Activated CD8-positive, alpha-beta memory T cell treated with anti-CD3 and anti-CD28 coated beads for 36 hours (primary cell): Measurements from ENCODE around the gene BLMH. TPM values are rescaled to one million over a fixed set of nuclear protein-coding genes. Genes with fewer than 3 reads are reported as not detected.

Experiments used
- CTCF ChIA-PET: fragments of 350-600 bp; sonication (Branson Sonifier 250); formaldehyde crosslinking; loops from one replicate; lab custom pipeline; 2021; ENCODE audit warnings: antibody characterized with exemption; lab: Charles Lee
- POLR2A ChIA-PET: fragments of 350-600 bp; sonication (Branson Sonifier 250); formaldehyde crosslinking; loops from one replicate; lab custom pipeline; 2021; ENCODE audit warnings: antibody characterized with exemption; lab: Charles Lee
- total RNA-seq, 2 experiments: library from RNA; stranded (reverse); gene quantifications; one replicate each; pipeline ENCODE4 v1.2.3, GENCODE V29; 2021

BLMH gene, protein sequence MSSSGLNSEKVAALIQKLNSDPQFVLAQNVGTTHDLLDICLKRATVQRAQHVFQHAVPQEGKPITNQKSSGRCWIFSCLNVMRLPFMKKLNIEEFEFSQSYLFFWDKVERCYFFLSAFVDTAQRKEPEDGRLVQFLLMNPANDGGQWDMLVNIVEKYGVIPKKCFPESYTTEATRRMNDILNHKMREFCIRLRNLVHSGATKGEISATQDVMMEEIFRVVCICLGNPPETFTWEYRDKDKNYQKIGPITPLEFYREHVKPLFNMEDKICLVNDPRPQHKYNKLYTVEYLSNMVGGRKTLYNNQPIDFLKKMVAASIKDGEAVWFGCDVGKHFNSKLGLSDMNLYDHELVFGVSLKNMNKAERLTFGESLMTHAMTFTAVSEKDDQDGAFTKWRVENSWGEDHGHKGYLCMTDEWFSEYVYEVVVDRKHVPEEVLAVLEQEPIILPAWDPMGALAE
- total RNA-seq, result 10 to 100 TPM; 75.6 to 75.7 TPM

DNA sequence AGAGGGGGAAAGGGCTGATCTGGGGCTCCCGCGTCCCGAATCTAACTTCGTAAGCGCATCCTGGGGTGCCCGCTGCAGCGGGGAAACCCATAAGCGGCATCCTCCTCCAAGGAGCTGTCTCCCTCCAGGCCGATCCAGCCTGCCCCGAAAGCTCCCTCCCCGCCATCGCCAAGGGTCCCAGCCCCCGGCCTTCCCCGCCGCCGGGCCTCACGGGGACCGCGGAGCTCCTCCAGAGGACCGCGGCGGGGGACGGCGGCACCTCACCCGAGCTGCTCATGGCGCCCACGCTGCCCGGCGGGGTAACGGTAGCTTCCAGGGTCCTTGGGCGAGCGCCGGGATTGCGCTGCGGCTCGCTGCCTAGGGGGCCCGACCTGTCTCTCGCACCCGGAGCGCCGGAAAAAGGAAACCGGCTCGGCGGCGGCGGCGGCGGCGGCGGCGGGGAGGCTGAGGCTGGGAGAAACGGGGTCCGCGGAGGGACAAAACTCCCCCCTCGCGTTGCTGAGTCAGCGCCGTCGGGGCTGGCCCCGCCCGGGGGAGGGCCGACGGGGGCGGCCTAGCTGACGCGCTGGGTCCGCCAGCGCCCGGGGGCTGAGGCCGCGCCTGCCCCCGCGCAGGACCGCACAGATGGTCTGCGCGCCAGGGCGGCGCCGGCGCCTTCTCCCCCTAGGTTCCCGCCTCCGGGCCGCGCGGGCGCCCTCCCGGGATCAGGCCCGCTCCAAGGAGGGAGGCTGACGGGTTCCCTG, at the start of gene BLMH:
BLMH (minus strand) TSS at position 402 of the 743 bp plus-strand sequence; CDS start at position 277, 125 bp downstream.
- CTCF ChIA-PET, result interaction anchor here (0.5 to 2.3 kb wide), 12 partner anchors 16 to 187 kb away, joined by 3 to 15 read pairs (median 3); no protein-coding TSS in a partner anchor
- POLR2A ChIA-PET, result interaction anchor here (0.5 to 2.0 kb wide), 10 partner anchors 12 to 119 kb away, joined by 3 to 8 read pairs (median 4); partner anchors contain the start of gene CPD

DNA sequence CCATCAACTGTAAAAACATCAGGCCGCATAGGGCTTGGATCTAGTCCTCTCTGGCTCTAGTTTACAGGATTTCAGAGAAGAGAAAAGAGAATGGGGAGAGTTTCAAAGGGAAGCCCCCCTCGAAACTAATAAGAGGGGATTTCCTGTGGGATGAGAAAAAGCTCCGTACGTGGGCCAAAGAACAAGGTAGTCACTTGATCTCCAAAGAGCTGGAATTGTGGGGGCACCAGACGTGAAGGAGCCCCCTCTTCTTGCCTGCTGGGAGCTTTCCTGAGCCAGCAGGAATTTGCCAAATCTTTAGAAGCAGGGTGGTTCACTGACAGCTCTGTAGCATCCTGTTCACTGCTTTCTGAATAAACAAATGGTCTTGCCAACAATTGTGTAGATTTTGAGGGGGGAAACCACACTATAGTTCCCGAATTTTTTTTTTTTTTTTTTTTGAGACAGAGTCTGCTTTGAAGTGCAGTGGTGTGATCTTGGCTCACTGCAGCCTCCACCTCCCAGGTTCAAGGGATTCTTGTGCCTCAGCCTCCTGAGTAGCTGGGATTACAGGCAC, 49.1 kb upstream of the BLMH start:
- ChIA-PET CTCF (interaction anchor here (0.7 to 2.2 kb wide), 11 partner anchors 11 to 236 kb away, joined by 3 to 9 read pairs (median 4); partner anchors contain the start of genes CPD and GOSR1), POLR2A (no interaction called here)

DNA sequence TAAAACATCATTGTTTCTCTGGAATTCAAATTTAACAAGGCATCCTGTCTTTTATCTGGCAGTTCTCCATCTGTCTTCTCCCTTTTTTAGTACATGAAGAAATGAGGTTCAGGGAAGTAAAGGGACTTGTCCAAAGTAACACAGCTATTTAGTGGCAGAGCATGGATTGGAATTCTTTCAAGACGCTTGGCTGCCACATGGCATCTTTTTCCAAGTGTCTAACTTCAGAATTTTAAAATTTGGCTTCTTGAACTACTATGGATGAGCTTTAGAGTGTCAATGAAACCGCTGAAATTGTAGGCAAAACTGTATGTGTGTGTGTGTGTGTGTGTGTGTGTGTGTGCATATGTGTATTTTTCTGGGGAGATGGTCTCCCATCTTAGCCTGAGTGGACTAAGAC, 47.3 kb upstream of the BLMH start:
- ChIA-PET CTCF (interaction anchor here (0.6 to 2.2 kb wide), 6 partner anchors 9 to 431 kb away, joined by 3 to 9 read pairs (median 3); partner anchors contain the start of gene CPD), POLR2A (no interaction called here)

DNA sequence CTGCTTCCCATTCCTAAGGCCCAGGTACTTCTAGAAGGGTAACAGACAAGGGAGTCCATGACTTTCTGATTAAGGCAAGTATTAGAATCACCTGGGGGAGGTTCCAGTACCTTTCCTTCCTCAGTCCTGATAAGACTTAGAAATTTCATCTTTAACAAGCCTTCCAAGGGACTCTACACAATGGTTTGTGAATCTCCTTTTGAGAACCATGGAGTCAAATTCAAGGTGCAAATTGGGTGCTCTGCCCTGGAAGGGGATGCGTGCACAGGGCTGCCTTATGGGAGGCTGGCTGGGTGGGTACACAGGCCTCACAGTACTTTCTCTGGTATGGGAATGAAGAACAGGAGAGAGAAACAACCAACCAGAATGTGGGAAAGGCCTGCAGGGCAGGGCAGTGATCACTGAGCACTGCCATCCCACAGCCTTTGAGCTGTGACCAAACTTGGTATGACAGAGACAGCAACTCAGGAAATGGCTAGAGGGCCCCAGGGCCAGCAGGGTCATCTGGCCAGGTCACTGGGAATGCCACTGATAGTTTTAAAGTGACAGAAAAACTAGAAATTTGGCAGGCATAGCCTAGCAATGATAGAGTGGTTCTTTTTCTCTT, 45.8 kb upstream of the BLMH start:
- ChIA-PET CTCF (interaction anchor here (0.7 to 3.1 kb wide), 14 partner anchors 8 to 232 kb away, joined by 3 to 28 read pairs (median 6); partner anchors contain the start of genes BLMH and GOSR1), POLR2A (no interaction called here)

DNA sequence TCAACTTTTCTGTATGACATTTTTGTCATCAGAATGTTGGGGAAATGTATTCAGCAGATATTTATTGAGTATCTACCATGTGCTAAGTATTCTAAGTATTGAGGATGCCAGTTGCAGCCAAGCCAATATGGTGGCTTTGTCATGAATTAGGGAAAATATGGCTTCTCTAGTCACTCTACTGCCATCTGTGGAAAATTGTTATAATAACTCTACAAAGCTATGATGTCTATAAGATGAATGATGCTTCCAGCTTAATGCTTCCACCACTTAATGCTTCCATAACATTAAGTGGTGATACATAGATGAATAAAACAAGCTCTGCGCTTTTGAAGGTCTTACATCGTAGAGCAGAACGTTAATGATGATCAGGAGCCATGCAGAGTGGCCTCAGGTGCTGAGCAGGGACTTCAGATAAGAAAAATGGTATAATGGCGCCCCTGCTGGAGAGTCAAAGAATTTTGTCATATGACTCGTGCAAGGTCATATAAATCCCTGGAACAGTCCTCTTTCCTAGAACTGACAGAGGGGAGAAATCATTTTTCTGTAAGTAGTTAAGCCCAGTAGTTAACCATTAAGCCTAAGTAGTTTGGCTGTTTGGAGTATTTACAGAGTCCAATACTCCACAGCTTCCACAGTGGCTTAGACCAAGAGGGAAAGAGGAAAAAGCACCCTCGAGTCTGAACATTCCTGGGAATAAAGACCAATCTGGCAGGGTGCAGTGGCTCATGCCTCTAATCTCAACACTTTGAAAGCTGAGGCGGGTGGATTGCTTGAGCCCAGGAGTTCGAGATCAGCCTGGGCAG, 44.8 kb upstream of the BLMH start:
- ChIA-PET POLR2A (interaction anchor here (0.6 to 1.1 kb wide), 2 partner anchors 45 to 1044 kb away, joined by 5 to 8 read pairs; partner anchors contain the start of gene BLMH), CTCF (interaction anchor here (0.5 to 3.1 kb wide), 23 partner anchors 9 to 1056 kb away, joined by 3 to 28 read pairs (median 4); partner anchors contain the start of genes BLMH and GOSR1)

DNA sequence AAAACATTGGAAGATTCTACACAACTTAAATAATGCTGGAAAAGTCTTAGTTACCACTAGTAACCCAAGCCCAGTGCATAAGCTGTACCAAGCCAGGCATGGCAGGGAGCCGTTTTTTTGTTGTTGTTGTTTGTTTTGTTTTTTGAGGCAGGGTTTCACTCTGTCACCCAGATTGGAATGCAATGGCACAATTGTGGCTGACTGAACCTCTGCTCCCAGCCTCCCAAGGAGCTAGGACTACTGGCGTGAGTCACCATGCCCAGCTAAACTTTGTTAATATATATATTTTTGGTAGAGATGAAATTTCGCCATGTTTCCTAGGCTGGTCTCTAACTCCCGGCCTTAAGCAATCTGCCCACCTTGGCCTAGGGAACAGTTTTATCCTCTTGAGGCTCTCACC, 42.7 kb upstream of the BLMH start:
- POLR2A ChIA-PET, result no interaction called here
- CTCF ChIA-PET, result interaction anchor here (0.8 to 3.1 kb wide), 5 partner anchors 11 to 230 kb away, joined by 3 to 22 read pairs (median 8); no protein-coding TSS in a partner anchor

DNA sequence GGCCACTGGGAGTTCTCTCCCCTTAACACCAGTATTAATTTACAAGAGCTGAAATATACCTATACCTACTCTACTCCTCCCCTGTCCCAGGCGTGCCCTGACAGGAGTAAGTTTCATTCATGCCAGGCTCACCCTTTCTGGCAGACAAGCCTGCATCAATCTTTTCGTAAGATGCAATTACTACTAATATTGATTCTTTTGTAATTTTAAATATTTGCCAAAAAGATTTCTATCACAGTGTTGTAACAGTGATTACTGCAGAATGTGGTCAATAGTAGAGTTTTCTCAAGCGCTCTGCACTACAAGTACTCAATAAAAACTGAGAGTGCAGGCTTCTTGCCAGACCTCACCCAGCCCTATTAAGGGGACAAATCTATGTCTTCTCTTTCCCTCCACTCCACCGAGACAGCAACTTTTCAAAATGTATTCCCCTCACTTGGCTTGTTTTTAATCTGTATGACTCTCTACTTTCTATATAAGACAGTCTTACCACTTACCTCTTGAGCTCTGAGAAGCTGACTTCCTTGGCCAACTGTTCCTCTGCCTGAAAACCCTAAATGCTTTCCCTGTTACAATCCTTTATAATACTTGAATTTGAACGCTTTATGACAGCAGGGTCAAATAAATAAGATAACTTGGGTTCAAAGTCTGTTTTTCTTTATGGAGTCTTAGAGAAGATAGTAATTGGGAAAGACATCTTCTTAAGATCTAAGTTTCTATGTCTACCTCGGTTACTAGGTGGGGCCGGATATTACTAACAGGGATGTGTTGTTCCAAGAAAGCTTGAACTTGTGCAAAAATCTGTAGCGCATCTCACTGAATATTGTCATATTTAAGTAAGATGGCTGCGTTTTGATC, 42.0 kb upstream of the BLMH start, which contains the start of gene TMIGD1:
TMIGD1 (minus strand) TSS at position 555 of the 858 bp plus-strand sequence. CDS start 1,924 bp downstream, outside the sequence.
- POLR2A ChIA-PET, result no interaction called here
- CTCF ChIA-PET, result interaction anchor here (0.7 to 1.4 kb wide), 3 partner anchors 30 to 229 kb away, joined by 3 read pairs; no protein-coding TSS in a partner anchor

DNA sequence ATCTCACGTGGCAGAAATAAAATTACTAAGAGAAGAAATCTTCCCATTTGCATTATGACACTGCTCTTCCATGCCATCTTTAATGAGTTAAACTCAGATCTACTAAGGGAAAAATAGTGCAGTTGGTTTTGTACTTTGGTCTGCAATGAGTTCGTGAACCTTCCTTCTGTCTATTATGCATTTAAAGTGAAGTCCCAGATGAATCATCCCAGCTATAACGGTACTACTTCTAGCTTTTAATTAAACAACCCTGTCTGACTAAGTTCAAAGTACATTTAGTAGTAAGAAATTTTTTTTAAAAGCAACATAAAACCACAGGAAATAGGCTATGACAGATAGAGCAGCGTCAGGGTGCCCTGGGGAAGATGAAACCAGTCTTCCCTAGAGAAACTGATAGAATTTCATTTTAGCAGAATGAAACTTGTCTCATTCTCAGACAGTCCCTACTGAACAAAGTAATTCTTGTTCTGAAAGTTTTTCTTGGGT, 40.4 kb upstream of the BLMH start:
- ChIA-PET POLR2A (interaction anchor here (1.0 kb wide), 2 partner anchors 8 to 32 kb away, joined by 5 to 8 read pairs; no protein-coding TSS in a partner anchor), CTCF (interaction anchor here (0.7 kb wide), 1 partner anchor 34 kb away, joined by 3 read pairs; no protein-coding TSS in a partner anchor)

DNA sequence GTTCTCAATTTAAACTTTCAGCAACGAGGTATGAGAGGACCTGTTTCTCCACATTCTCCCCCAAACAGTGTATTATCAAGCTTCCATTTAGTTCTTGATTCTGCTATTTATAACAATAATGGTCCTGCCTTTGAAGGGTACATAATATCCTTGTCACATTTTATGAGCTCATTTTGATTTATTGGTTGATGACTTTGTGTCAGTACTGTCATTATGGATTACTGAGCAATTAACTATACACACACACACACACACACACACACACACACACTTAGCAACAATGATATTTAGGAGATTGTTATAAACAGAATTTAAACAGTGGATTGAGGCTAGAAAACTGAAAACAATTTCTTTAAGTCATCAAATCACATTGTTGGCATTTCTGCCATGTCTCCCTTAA, 35.1 kb upstream of the BLMH start:
- ChIA-PET POLR2A (no interaction called here), CTCF (interaction anchor here (0.5 to 1.9 kb wide), 4 partner anchors 10 to 519 kb away, joined by 3 to 8 read pairs (median 4); no protein-coding TSS in a partner anchor)

DNA sequence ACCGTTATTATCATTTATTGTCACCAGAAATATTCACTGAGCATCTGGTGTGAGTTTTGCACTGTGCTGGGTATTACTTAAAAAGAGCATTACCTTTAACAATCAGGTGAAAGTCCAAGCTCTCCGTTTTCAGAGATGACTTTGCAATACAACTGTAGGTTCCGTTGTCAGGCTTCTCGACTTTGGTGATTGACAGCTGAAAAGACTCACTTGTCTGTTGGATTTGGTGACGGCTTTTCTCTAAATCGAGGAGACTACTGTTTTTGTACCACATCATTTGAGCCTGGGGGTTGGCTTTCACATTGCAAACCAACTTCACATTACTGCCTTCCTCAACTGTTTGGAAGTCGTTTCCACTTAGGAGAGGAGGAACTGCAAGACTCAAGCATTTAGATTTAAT, 33.0 kb upstream of the BLMH start:
- CTCF ChIA-PET, result interaction anchor here (1.4 kb wide), 1 partner anchor 20 kb away, joined by 3 read pairs; no protein-coding TSS in a partner anchor
- POLR2A ChIA-PET, result no interaction called here

DNA sequence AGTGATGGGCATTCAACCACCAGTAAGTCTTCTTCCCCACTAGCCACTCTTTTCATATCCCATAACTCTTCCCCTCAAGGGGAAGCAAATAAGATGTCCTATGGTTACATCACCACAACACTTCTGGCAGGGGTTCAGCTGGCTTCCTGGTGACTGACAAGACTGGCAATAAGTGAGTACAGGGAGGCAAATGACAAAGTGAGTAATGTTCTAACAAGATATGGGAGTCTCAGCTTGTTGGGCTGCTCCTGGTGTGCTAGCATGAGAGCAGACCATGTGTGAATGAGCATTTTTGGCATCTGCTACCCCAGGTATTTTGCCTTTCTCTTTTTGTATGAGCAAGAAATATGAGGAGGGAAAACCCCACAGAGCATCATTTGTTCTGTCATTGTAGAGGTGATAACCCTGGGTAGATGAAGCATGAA, 32.2 kb upstream of the BLMH start:
- POLR2A ChIA-PET, result interaction anchor here (1.3 to 1.9 kb wide), 2 partner anchors 8 to 32 kb away, joined by 5 to 7 read pairs; partner anchors contain the start of gene BLMH

DNA sequence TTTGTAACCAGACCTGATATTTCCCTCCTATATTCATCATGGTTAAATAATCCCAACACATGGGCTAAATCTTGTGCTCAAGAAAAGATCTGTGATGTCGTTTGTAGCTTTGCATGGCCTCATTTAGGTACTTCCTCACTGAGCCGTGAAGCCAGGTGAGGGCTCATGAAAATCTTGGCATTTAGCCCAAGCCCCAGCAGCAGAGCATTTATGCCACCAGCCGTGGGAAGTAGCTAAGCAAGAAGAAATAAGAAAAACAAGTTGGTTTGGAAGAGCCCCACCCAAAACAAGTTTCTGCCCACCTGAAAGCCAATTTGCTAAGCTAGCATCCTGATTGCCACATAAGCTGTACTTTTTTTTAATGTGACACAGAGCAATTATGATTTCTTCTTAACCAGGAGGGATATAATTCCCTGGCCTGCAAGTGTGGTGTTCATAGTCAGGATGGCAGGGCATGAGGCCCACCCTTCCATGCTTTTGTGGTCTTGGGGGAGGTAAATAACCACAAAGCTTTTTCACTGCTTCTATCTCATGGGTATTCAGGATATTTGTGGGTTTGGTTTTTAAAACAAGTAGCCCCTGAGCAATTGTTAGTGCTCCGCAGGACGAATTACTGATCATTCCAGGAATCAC, 31.6 kb upstream of the BLMH start:
- POLR2A ChIA-PET, result interaction anchor here (1.3 to 1.9 kb wide), 2 partner anchors 9 to 32 kb away, joined by 5 to 7 read pairs; partner anchors contain the start of gene BLMH
- CTCF ChIA-PET, result interaction anchor here (0.8 to 1.5 kb wide), 2 partner anchors 13 to 31 kb away, joined by 3 to 12 read pairs; no protein-coding TSS in a partner anchor

More for the DNA sequence above, 32.2 kb upstream of the BLMH start:
- CTCF ChIA-PET, result interaction anchor here (1.4 to 1.5 kb wide), 2 partner anchors 12 to 21 kb away, joined by 3 to 12 read pairs; no protein-coding TSS in a partner anchor

DNA sequence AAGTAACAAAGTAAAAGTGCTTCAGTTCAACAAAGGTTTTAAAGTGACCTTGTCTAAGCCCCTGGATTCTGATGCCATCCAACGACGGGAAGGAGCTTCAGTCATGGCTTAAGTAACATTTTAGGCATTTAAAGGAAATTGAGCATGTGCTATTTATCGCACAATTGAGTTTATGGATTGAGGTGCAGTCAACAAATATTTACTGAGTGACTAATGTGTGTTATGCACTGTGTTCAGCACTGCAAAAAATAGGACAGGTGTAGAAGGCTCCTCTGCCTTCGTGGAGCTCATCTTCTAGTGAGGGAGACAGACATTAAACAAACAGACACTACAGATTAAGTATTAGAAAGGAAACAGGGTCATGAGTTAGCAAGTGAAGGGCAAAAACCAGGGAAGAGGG, 29.6 kb upstream of the BLMH start:
- ChIA-PET POLR2A (no interaction called here), CTCF (interaction anchor here (1.0 kb wide), 1 partner anchor 8 kb away, joined by 3 read pairs; no protein-coding TSS in a partner anchor)

DNA sequence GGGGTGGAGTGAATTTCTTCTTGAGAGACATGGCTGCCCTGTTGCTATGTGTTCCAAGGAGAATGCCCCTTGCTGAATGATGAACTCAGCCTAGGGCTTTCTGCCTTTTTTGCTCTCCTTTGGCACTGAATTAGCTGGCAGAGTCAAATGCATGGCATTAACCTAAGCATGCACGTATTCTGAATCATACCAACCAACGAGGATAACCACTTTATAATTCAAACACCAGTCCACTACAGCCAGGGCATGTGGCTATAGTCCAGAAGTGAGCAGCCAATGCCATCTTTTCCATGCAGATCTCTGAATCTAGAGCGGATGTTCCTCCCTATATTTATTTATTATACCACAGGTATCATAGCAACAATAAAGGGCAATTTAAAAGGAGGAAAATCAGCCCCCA, 26.4 kb upstream of the BLMH start:
- ChIA-PET CTCF (no interaction called here), POLR2A (no interaction called here)

DNA sequence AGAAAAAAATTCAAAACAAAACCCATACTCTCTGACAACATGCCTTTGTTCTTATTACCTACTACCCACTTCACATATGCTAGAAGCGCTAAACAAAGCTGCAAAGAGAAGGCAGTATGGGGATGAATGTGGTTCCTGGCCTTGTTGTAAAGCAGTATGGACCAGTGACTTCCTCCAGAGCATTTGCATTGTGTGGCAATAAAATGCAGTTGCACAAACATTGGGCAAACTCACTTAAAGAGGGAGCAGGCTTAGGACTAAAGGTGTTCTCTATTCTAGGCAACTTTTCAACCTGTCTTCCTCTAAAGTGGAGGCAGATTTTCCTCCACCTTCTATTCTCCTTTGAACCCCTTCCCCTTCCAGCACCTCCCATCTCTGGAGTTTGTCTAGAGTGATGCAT, 25.0 kb upstream of the BLMH start:
- ChIA-PET POLR2A (no interaction called here), CTCF (no interaction called here)
